K562 (cell line): ENCODE measurements around the gene RABGAP1L. TPM values are rescaled to one million over a fixed set of nuclear protein-coding genes. Genes with fewer than 3 reads are reported as not detected.

Source experiments
- ARID3B ChIP-seq: fragments of 250-450 bp; sonication (Bioruptor Pico); IDR thresholded peaks from 2 replicates; pipeline ENCODE4 v1.4.0; 2020; ENCODE audit warnings: borderline replicate concordance
- ATF1 ChIP-seq, 2 experiments: fragments of 450-650 bp in 1 of 2; IDR thresholded peaks; 2 replicates each; pipeline ENCODE4 v1.6.1; 2016; ENCODE audit warnings: missing compliant biosample characterization in 1 of 2, missing genetic modification characterization in 1 of 2
- CBX1 ChIP-seq: sonication (generic); IDR thresholded peaks from 2 replicates; pipeline ENCODE4 v1.6.1; 2016; ENCODE audit warnings: antibody characterized with exemption, low read depth, mild to moderate bottlenecking
- CCAR2 ChIP-seq: fragments of 200-400 bp; formaldehyde crosslinking; IDR thresholded peaks from 2 replicates; pipeline ENCODE4 v1.6.1; 2017; ENCODE audit warnings: mild to moderate bottlenecking, low read depth, low read length
- CHAMP1 ChIP-seq: fragments of 450-650 bp; IDR thresholded peaks from 2 replicates; pipeline ENCODE4 v1.6.1; 2016; ENCODE audit warnings: mild to moderate bottlenecking
- CREBBP ChIP-seq: IDR thresholded peaks from one replicate; pipeline ENCODE4 v1.6.1; 2012; ENCODE audit warnings: low read depth, mild to moderate bottlenecking, control low read depth, inconsistent platforms, low read length
- ERF ChIP-seq: fragments of 450-650 bp; formaldehyde crosslinking; IDR thresholded peaks from 2 replicates; pipeline ENCODE4 v1.4.0; 2020; ENCODE audit warnings: mild to moderate bottlenecking, mixed read lengths
- HINFP ChIP-seq: fragments of 450-650 bp; conservative IDR thresholded peaks from 2 replicates; pipeline ENCODE4 v1.6.1; 2016; ENCODE audit warnings: missing genetic modification characterization, low read depth, mild to moderate bottlenecking, control low read depth, missing compliant biosample characterization
- MAFK ChIP-seq: IDR thresholded peaks from 2 replicates; pipeline ENCODE4 v1.6.1; 2011; ENCODE audit warnings: low read length, improper control_type of control experiment
- NCOA4 ChIP-seq: fragments of 450-650 bp; IDR thresholded peaks from 2 replicates; pipeline ENCODE4 v1.6.1; 2018; ENCODE audit warnings: mild to moderate bottlenecking; ENCODE audit not compliant: partially characterized antibody
- RBM17 ChIP-seq: fragments of 200-400 bp; formaldehyde crosslinking; IDR thresholded peaks from 2 replicates; pipeline ENCODE4 v1.6.1; 2017; ENCODE audit warnings: low read depth, mild to moderate bottlenecking, low read length, borderline replicate concordance
- RFX7 ChIP-seq: fragments of 250-450 bp; sonication (Bioruptor Pico); IDR thresholded peaks from 2 replicates; pipeline ENCODE4 v1.5.1; 2021; ENCODE audit warnings: mild to moderate bottlenecking
- RNF2 ChIP-seq: sonication (generic); IDR thresholded peaks from 2 replicates; pipeline ENCODE4 v1.6.1; 2016
- VEZF1 ChIP-seq: fragments of 200-800 bp; sonication (Bioruptor generic); IDR thresholded peaks from 2 replicates; pipeline ENCODE4 v1.6.1; 2017; ENCODE audit warnings: missing genetic modification characterization, missing compliant biosample characterization
- ZMIZ1 ChIP-seq, 2 experiments: fragments of 150-350 bp in 1 of 2; IDR thresholded peaks; 2 replicates each; pipeline ENCODE4 v1.6.1; 2012 to 2016; ENCODE audit warnings: low read depth in 2 of 2, low read length in 2 of 2, mild to moderate bottlenecking in 1 of 2, moderate library complexity in 1 of 2
- ZNF75A ChIP-seq: fragments of 450-650 bp; formaldehyde crosslinking; IDR thresholded peaks from 2 replicates; pipeline ENCODE4 v1.4.0; 2020; ENCODE audit warnings: mild to moderate bottlenecking
- ZNF780A ChIP-seq: fragments of 250-450 bp; sonication (Bioruptor Pico); IDR thresholded peaks from 2 replicates; pipeline ENCODE4 v1.5.0; 2021; ENCODE audit warnings: mild to moderate bottlenecking
- ZNF79 ChIP-seq: fragments of 250-450 bp; sonication (Bioruptor Pico); IDR thresholded peaks from 2 replicates; pipeline ENCODE4 v1.4.0; 2020; ENCODE audit warnings: low read depth, mild to moderate bottlenecking, moderate library complexity
- polyA plus RNA-seq, 8 experiments: library from polyadenylated mRNA; depleted of rRNA in 4 of 8; stranded (reverse) in 5 of 8; unstranded in 3 of 8; fragments of >200 nt; fragmentation: Nextera tagmentation in 2 of 8; fragmentation: Illumina TruSeq in 1 of 8; extraction: Ambion mirVana in 2 of 8; extraction: Trizol in 1 of 8; gene quantifications; 2 replicates each; pipeline versions ENCODE4 v1.2.1 to v1.2.3, GENCODE V29; 2011 to 2014; ENCODE audit warnings: inconsistent platforms in 1 of 8, missing spikeins in 1 of 8
- total RNA-seq, 7 experiments: library from RNA; depleted of rRNA in 6 of 7; stranded (reverse); fragments of >200 nt in 6 of 7; fragmentation: Illumina TruSeq in 2 of 7; extraction: Trizol in 2 of 7; gene quantifications; 2 replicates each; pipeline versions ENCODE4 v1.2.1 to v1.2.3, GENCODE V29; 2011 to 2021; ENCODE audit warnings: low replicate concordance in 1 of 7

Gene RABGAP1L
- total and polyA plus RNA-seq, 9 of the 15 experiments (the other 6 are each of a cell fraction or from before 2014, with no cell fraction given) = 16.5 to 44.9 (median 26.7) TPM

GRCh38 chr1:174204697-174205308, 45.5 kb downstream of the RABGAP1L start (continued):
- no peak for TF ChIP-seq MAFK
- TF ChIP-seq RFX7 (CRISPR knock-in tag) = no peak
- peak; percentile 93 for TF ChIP-seq CHAMP1
- no peak for TF ChIP-seq CCAR2
- no peak for TF ChIP-seq RNF2
- no peak for TF ChIP-seq NCOA4
- no peak for TF ChIP-seq HINFP
- TF ChIP-seq CBX1 = peak; percentile 79; the same call in 1 of the 2 replicates
- no peak for TF ChIP-seq ARID3B (CRISPR knock-in tag)
- no peak for TF ChIP-seq RBM17
- no peak for TF ChIP-seq ERF
- no peak for TF ChIP-seq CREBBP
- TF ChIP-seq VEZF1 (CRISPR knock-in tag) = no peak
- TF ChIP-seq ZNF75A = no peak
- no peak for TF ChIP-seq ZMIZ1 (IDR thresholded peaks at IDR 0.05; ENCODE audit: low read depth in 2 of 2, low read length in 2 of 2)
- no peak for TF ChIP-seq ATF1 (CRISPR knock-in tag; IDR thresholded peaks at IDR 0.05)
- peak; percentile 55 for TF ChIP-seq ATF1 (tag; IDR thresholded peaks at IDR 0.05)
- no peak for TF ChIP-seq ZNF780A (CRISPR knock-in tag)
- TF ChIP-seq ZNF79 (CRISPR knock-in tag) = no peak
